K562 (cell line): Measurements from ENCODE around the gene PIP4K2C.

Experiments
- CBX3 ChIP-seq, 2 experiments: IDR thresholded peaks; 1 replicate in 1 of 2; 2 replicates in 1 of 2; pipeline ENCODE4 v1.6.1; 2012; ENCODE audit warnings: inconsistent platforms in 2 of 2, low read length in 2 of 2, borderline replicate concordance in 1 of 2, control low read depth in 1 of 2
- CREB1 ChIP-seq, 2 experiments: sonication (generic) in 1 of 2; formaldehyde crosslinking in 1 of 2; IDR thresholded peaks; 2 replicates each; pipeline versions ENCODE4 v1.6.1 to v1.8.0; 2012 to 2022; ENCODE audit warnings: inconsistent platforms in 1 of 2, mild to moderate bottlenecking in 1 of 2, missing genetic modification reagents in 1 of 2, moderate library complexity in 1 of 2
- CTCF ChIP-seq, 3 experiments: IDR thresholded peaks in 2 of 3; conservative IDR thresholded peaks in 1 of 3; 2 replicates each; pipeline ENCODE4 v1.5.1; 2011 to 2012; ENCODE audit warnings: low read length in 3 of 3, mild to moderate bottlenecking in 3 of 3, control low read depth in 2 of 3, improper control_type of control experiment in 1 of 3, inconsistent platforms in 1 of 3, low read depth in 1 of 3, mixed read lengths in 1 of 3, moderate library complexity in 1 of 3; ENCODE audit not compliant: insufficient read depth in 2 of 3
- EZH2 ChIP-seq: IDR thresholded peaks from 2 replicates; pipeline ENCODE4 v1.6.1; 2012; ENCODE audit warnings: low read depth, mild to moderate bottlenecking, inconsistent platforms, low read length, borderline replicate concordance
- NFIC ChIP-seq: fragments of 450-650 bp; IDR thresholded peaks from 2 replicates; pipeline ENCODE4 v1.6.1; 2017; ENCODE audit warnings: mild to moderate bottlenecking, inconsistent platforms
- NONO ChIP-seq, 2 experiments: fragments of 200-400 bp in 1 of 2; fragments of 450-650 bp in 1 of 2; formaldehyde crosslinking in 1 of 2; IDR thresholded peaks; 2 replicates each; pipeline ENCODE4 v1.6.1; 2017; ENCODE audit warnings: low read depth in 2 of 2, mild to moderate bottlenecking in 2 of 2, moderate library complexity in 2 of 2, low read length in 1 of 2
- POLR2A ChIP-seq: fragments of 450-650 bp; conservative IDR thresholded peaks from 2 replicates; pipeline ENCODE4 v1.6.1; 2016
- TF ChIP-seq, protein P1 (sequence below): sonication (generic); formaldehyde crosslinking; IDR thresholded peaks from 2 replicates; pipeline ENCODE4 v1.8.1; 2022; ENCODE audit warnings: missing genetic modification reagents

DNA sequence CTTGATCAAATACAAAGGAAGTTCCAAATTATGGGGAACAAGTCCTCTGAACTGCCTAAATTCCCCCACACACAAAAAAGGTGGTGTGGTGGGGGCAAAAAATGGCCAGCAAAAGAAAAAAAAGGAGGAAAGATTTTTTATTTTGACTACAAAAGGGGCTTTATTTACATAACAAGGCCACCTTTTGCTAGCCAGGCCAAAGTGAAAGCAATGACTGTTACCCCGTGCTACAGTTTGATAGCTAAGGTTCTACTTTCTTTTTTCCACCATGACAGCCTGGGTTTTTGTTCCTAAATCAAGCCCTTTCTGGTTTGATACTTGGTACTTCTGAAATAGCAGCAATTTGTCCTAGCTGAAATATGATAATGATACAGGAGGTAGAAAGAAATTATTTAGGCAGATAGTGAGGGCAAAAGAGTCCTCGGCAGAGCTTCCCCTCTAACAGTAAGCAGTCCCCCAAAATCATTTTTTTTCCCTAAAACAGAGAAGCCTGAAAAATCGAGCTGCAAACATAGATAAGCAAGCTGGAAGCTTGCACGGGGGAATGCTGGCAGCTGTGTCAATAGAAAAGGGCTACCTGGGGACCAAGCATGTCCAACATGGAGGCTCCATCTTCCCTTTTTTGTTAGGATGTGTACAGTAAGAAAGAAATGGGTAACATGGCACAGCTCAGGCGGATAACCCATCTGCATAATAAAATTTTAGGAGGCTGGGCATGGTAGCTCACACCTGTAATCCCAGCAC, 50.9 kb downstream of the PIP4K2C start:
- TF ChIP-seq, protein P1, sequence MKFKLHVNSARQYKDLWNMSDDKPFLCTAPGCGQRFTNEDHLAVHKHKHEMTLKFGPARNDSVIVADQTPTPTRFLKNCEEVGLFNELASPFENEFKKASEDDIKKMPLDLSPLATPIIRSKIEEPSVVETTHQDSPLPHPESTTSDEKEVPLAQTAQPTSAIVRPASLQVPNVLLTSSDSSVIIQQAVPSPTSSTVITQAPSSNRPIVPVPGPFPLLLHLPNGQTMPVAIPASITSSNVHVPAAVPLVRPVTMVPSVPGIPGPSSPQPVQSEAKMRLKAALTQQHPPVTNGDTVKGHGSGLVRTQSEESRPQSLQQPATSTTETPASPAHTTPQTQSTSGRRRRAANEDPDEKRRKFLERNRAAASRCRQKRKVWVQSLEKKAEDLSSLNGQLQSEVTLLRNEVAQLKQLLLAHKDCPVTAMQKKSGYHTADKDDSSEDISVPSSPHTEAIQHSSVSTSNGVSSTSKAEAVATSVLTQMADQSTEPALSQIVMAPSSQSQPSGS (CRISPR knock-in tag) = no peak
- no peak for TF ChIP-seq NONO (IDR thresholded peaks at IDR 0.05; ENCODE audit: low read depth in 2 of 2, low read length in 1 of 2)
- TF ChIP-seq CREB1 (IDR thresholded peaks at IDR 0.05) = no peak
- no peak for TF ChIP-seq CREB1 (CRISPR knock-in tag; IDR thresholded peaks at IDR 0.05)
- no peak for TF ChIP-seq EZH2
- TF ChIP-seq POLR2A = no peak
- TF ChIP-seq NFIC = no peak
- TF ChIP-seq CBX3 (IDR thresholded peaks at IDR 0.05; ENCODE audit: borderline replicate concordance in 1 of 2, low read length in 2 of 2) = no peak
- TF ChIP-seq CTCF (IDR thresholded peaks at IDR 0.05 in 2 of 3, conservative IDR thresholded peaks at IDR 0.05 in 1 of 3; ENCODE audit: insufficient read depth in 2 of 3, low read depth in 1 of 3, low read length in 3 of 3) = no peak
